ENCODE measurements around the gene FAM53A. TPM values are rescaled to one million over a fixed set of nuclear protein-coding genes. Genes with fewer than 3 reads are reported as not detected.

Gene FAM53A
- total and polyA plus RNA-seq, 2 of the 13 experiments (the other 11 are each of a cell fraction or from before 2014, with no cell fraction given): 0.48 to 1.1 TPM

- TF ChIP-seq, protein P1, sequence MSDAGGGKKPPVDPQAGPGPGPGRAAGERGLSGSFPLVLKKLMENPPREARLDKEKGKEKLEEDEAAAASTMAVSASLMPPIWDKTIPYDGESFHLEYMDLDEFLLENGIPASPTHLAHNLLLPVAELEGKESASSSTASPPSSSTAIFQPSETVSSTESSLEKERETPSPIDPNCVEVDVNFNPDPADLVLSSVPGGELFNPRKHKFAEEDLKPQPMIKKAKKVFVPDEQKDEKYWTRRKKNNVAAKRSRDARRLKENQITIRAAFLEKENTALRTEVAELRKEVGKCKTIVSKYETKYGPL (CRISPR knock-in tag; IDR thresholded peaks at IDR 0.05): no peak
- TF ChIP-seq MAZ (IDR thresholded peaks at IDR 0.05; ENCODE audit: borderline replicate concordance, low read depth, low read length): no peak
- TF ChIP-seq MAZ (CRISPR knock-in tag; IDR thresholded peaks at IDR 0.05; ENCODE audit: low read depth): no peak
- TF ChIP-seq ZFYVE20 (CRISPR knock-in tag; IDR thresholded peaks at IDR 0.05; ENCODE audit: borderline replicate concordance, low read depth): peak; percentile 57; the same call in 1 of the 2 replicates
- no peak for TF ChIP-seq GRHL1 (CRISPR knock-in tag; conservative IDR thresholded peaks at IDR 0.05)
- no peak for TF ChIP-seq TOPORS (CRISPR knock-in tag; IDR thresholded peaks at IDR 0.05)
- TF ChIP-seq NR0B2 (CRISPR knock-in tag; IDR thresholded peaks at IDR 0.05): 0 out of 2 replicates have a peak, but pooled peaks have one; percentile 41
- peak; percentile 77 for TF ChIP-seq ZNF263 (CRISPR knock-in tag; IDR thresholded peaks at IDR 0.05)
- TF ChIP-seq, protein P2, sequence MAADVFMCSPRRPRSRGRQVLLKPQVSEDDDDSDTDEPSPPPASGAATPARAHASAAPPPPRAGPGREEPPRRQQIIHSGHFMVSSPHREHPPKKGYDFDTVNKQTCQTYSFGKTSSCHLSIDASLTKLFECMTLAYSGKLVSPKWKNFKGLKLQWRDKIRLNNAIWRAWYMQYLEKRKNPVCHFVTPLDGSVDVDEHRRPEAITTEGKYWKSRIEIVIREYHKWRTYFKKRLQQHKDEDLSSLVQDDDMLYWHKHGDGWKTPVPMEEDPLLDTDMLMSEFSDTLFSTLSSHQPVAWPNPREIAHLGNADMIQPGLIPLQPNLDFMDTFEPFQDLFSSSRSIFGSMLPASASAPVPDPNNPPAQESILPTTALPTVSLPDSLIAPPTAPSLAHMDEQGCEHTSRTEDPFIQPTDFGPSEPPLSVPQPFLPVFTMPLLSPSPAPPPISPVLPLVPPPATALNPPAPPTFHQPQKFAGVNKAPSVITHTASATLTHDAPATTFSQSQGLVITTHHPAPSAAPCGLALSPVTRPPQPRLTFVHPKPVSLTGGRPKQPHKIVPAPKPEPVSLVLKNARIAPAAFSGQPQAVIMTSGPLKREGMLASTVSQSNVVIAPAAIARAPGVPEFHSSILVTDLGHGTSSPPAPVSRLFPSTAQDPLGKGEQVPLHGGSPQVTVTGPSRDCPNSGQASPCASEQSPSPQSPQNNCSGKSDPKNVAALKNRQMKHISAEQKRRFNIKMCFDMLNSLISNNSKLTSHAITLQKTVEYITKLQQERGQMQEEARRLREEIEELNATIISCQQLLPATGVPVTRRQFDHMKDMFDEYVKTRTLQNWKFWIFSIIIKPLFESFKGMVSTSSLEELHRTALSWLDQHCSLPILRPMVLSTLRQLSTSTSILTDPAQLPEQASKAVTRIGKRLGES (CRISPR knock-in tag; IDR thresholded peaks at IDR 0.05; ENCODE audit: borderline replicate concordance): no peak
- TF ChIP-seq EHMT2 (IDR thresholded peaks at IDR 0.05; ENCODE audit: borderline replicate concordance, low read depth, low read length): no peak
- peak; percentile 23; the same call in 1 of the 2 replicates for TF ChIP-seq ZFX (CRISPR knock-in tag; IDR thresholded peaks at IDR 0.05; ENCODE audit: low read depth)
- peak; percentile 59; the same call in 1 of the 2 replicates for TF ChIP-seq MXD3 (CRISPR knock-in tag; IDR thresholded peaks at IDR 0.05)
- TF ChIP-seq ZNF274 (CRISPR knock-in tag; IDR thresholded peaks at IDR 0.05): no peak
- no peak for TF ChIP-seq NCOA2 (CRISPR knock-in tag; IDR thresholded peaks at IDR 0.05)
- TF ChIP-seq ZNF557 (CRISPR knock-in tag; IDR thresholded peaks at IDR 0.05): no peak
- no peak for TF ChIP-seq ZBTB37 (CRISPR knock-in tag; IDR thresholded peaks at IDR 0.05)
- TF ChIP-seq ISX (CRISPR knock-in tag; conservative IDR thresholded peaks at IDR 0.05): no peak
- TF ChIP-seq MXI1 (IDR thresholded peaks at IDR 0.05; ENCODE audit: borderline replicate concordance, low read depth, low read length): 0 out of 3 replicates have a peak, but pooled peaks have one; percentile 17
- TF ChIP-seq, protein P3, sequence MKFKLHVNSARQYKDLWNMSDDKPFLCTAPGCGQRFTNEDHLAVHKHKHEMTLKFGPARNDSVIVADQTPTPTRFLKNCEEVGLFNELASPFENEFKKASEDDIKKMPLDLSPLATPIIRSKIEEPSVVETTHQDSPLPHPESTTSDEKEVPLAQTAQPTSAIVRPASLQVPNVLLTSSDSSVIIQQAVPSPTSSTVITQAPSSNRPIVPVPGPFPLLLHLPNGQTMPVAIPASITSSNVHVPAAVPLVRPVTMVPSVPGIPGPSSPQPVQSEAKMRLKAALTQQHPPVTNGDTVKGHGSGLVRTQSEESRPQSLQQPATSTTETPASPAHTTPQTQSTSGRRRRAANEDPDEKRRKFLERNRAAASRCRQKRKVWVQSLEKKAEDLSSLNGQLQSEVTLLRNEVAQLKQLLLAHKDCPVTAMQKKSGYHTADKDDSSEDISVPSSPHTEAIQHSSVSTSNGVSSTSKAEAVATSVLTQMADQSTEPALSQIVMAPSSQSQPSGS (CRISPR knock-in tag; IDR thresholded peaks at IDR 0.05): 0 out of 2 replicates have a peak, but pooled peaks have one; percentile 19
- no peak for TF ChIP-seq SMARCE1 (IDR thresholded peaks at IDR 0.05; ENCODE audit: borderline replicate concordance)
Measured at GRCh38 chr4:1711571-1712215, 27.6 kb upstream of the FAM53A start (continued).

All from HepG2 (cell line).